Gastrocnemius medialis (tissue), 4 donors: ENCODE measurements around the gene SLC25A21.

Experiments used
- CTCF ChIP-seq, 5 experiments: fragments of 450-650 bp in 3 of 5; fragments of 200-600 bp in 2 of 5; sonication (generic) in 2 of 5; IDR thresholded peaks in 4 of 5; conservative IDR thresholded peaks in 1 of 5; 1 replicate in 4 of 5; 2 replicates in 1 of 5; pipeline ENCODE4 v1.5.1; 2016 to 2019; ENCODE audit warnings: antibody characterized with exemption in 5 of 5, mild to moderate bottlenecking in 3 of 5, moderate library complexity in 3 of 5
- POLR2A ChIP-seq, 2 donors: fragments of 450-650 bp; IDR thresholded peaks; one replicate each; pipeline ENCODE4 v1.6.1; 2017; ENCODE audit warnings: antibody characterized with exemption in 2 of 2, mild to moderate bottlenecking in 2 of 2, moderate library complexity in 2 of 2

GRCh38 chr14:36901861-36902260 lies 270.5 kb downstream of the SLC25A21 start:
- TF ChIP-seq CTCF (IDR thresholded peaks at IDR 0.05 in 4 of 5, conservative IDR thresholded peaks at IDR 0.05 in 1 of 5) (no peak), POLR2A (IDR thresholded peaks at IDR 0.05) (no peak)
